CD4-positive, alpha-beta T cell (primary cell): ENCODE data around the gene CD200R1L. TPM values are rescaled to one million over a fixed set of nuclear protein-coding genes. Genes with fewer than 3 reads are reported as not detected.
A peak's percentile ranks its signal among the peaks of the same experiment; 100 is the strongest.

ENCODE experiments used
- ATAC-seq: fragments of 200-7000 bp; cut with Tn5 transposase; one replicate; pipeline ENCODE4 v1.10.0; 2022; ENCODE audit warnings: mild to moderate bottlenecking; ENCODE audit not compliant: poor library complexity
- CTCF ChIA-PET: fragments of 350-600 bp; sonication (Branson Sonifier 250); formaldehyde crosslinking; loops from one replicate; lab custom pipeline; 2021; ENCODE audit warnings: antibody characterized with exemption, inconsistent platforms; lab: Charles Lee
- POLR2A ChIA-PET: fragments of 350-600 bp; sonication (Branson Sonifier 250); formaldehyde crosslinking; loops from one replicate; lab custom pipeline; 2021; ENCODE audit warnings: antibody characterized with exemption, inconsistent platforms; lab: Charles Lee
- DNase-seq, 14 experiments: peaks; one replicate each; pipeline ENCODE4 v3.0.0-alpha.2; 2013 to 2020; ENCODE audit warnings: mixed read lengths in 2 of 14
- H3K27ac ChIP-seq, 2 donors: one replicate each; pipeline versions ENCODE4 v1.5.1 to v1.7.0; 2013; ENCODE audit warnings: low read length in 2 of 2, low read depth in 1 of 2, mild to moderate bottlenecking in 1 of 2
- H3K27me3 ChIP-seq, 2 experiments: 1 replicate in 1 of 2; 2 replicates in 1 of 2; pipeline versions ENCODE4 v1.6.1 to v1.7.0; 2013; ENCODE audit warnings: low read length in 2 of 2, control low read depth in 1 of 2, mild to moderate bottlenecking in 1 of 2, moderate library complexity in 1 of 2; ENCODE audit not compliant: insufficient read depth in 2 of 2, control insufficient read depth in 1 of 2
- H3K36me3 ChIP-seq: one replicate; pipeline ENCODE4 v1.6.1; 2013; ENCODE audit warnings: low read length, control low read depth; ENCODE audit not compliant: insufficient read depth
- H3K4me1 ChIP-seq: one replicate; pipeline ENCODE4 v1.6.1; 2013; ENCODE audit warnings: low read length, control low read depth; ENCODE audit not compliant: insufficient read depth
- H3K4me3 ChIP-seq: one replicate; pipeline ENCODE4 v1.5.1; 2013; ENCODE audit warnings: mild to moderate bottlenecking, low read length, moderate library complexity
- H3K9me3 ChIP-seq, 2 experiments: 1 replicate in 1 of 2; 2 replicates in 1 of 2; pipeline versions ENCODE4 v1.6.1 to v1.7.0; 2013; ENCODE audit warnings: low read length in 2 of 2, mild to moderate bottlenecking in 2 of 2, control low read depth in 1 of 2, moderate library complexity in 1 of 2; ENCODE audit not compliant: control insufficient read depth in 1 of 2, insufficient read depth in 1 of 2
- H3K27ac Mint-ChIP-seq: one replicate; pipeline ENCODE4 v1.8.0; 2020; ENCODE audit warnings: mixed read lengths
- H3K27me3 Mint-ChIP-seq: one replicate; pipeline ENCODE4 v1.8.0; 2021; ENCODE audit warnings: mixed read lengths
- H3K36me3 Mint-ChIP-seq: one replicate; pipeline ENCODE4 v1.8.0; 2021; ENCODE audit warnings: low read depth, mixed read lengths
- H3K4me1 Mint-ChIP-seq: one replicate; pipeline ENCODE4 v1.8.0; 2021; ENCODE audit warnings: low read depth, mixed read lengths
- H3K4me3 Mint-ChIP-seq: one replicate; pipeline ENCODE4 v1.8.0; 2020; ENCODE audit warnings: mild to moderate bottlenecking, mixed read lengths
- H3K9me3 Mint-ChIP-seq: one replicate; pipeline ENCODE4 v1.8.0; 2020; ENCODE audit warnings: mixed read lengths
- intact Hi-C, 2 experiments: fragments of 100-400 bp; cut with DNase I in 1 of 2; cut with micrococcal nuclease in 1 of 2; formaldehyde crosslinking; loops; one replicate each; pipeline versions ENCODE4 v1.15.1 to v1.9.0; 2023 to 2025; cut with DNase I, micrococcal nuclease
- total RNA-seq, 174 experiments: library from RNA in 2 of 174; stranded (reverse) in 2 of 174; gene quantifications; one replicate each; pipeline ENCODE4 v1.2.3 and lab custom pipeline; 2021 to 2026
- TF ChIP-seq, protein P1 (sequence below): fragments of 200-600 bp; IDR thresholded peaks from one replicate; pipeline ENCODE4 v1.8.0; 2022; ENCODE audit warnings: antibody characterized with exemption, mild to moderate bottlenecking

Gene CD200R1L
- total RNA-seq, 2 experiments from 2014 or later = 0.17 TPM; not detected in 1

- no peaks in the 10 kb centered on the region for H3K9me3 ChIP-seq
- TF ChIP-seq, protein P1, sequence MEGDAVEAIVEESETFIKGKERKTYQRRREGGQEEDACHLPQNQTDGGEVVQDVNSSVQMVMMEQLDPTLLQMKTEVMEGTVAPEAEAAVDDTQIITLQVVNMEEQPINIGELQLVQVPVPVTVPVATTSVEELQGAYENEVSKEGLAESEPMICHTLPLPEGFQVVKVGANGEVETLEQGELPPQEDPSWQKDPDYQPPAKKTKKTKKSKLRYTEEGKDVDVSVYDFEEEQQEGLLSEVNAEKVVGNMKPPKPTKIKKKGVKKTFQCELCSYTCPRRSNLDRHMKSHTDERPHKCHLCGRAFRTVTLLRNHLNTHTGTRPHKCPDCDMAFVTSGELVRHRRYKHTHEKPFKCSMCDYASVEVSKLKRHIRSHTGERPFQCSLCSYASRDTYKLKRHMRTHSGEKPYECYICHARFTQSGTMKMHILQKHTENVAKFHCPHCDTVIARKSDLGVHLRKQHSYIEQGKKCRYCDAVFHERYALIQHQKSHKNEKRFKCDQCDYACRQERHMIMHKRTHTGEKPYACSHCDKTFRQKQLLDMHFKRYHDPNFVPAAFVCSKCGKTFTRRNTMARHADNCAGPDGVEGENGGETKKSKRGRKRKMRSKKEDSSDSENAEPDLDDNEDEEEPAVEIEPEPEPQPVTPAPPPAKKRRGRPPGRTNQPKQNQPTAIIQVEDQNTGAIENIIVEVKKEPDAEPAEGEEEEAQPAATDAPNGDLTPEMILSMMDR = no peak
- H3K9me3 Mint-ChIP-seq = no peaks in the 10 kb centered on the region
- H3K36me3 ChIP-seq = no peaks in the 10 kb centered on the region
- CTCF ChIA-PET = interaction anchor here (1.1 kb wide), 1 partner anchor 12 kb away, joined by 3 read pairs; no protein-coding TSS in a partner anchor
- no peak overlapping the region for H3K27ac ChIP-seq
- H3K36me3 Mint-ChIP-seq = no peaks in the 10 kb centered on the region
- intact Hi-C loops = no loop called here
- no peak for DNase-seq
- H3K27me3 Mint-ChIP-seq = no peaks in the 10 kb centered on the region
- peaks cover 10% of the 10 kb centered on the region for H3K4me1 ChIP-seq
- H3K27ac Mint-ChIP-seq = no peak overlapping the region
- H3K4me3 ChIP-seq = no peak overlapping the region
- POLR2A ChIA-PET = no interaction called here
- peaks cover 40% of the 10 kb centered on the region for H3K4me1 Mint-ChIP-seq
- ATAC-seq = no peak
- no peaks in the 10 kb centered on the region for H3K27me3 ChIP-seq
- H3K4me3 Mint-ChIP-seq = no peak overlapping the region
These were observed 36.1 kb downstream of the CD200R1L start for GRCh38 chr3:112810561-112810960.

GRCh38 chr3:112808136-112808535, 38.5 kb downstream of the CD200R1L start:
- CTCF ChIA-PET = interaction anchor here (0.6 to 2.5 kb wide), 2 partner anchors 9 to 214 kb away, joined by 3 to 10 read pairs; no protein-coding TSS in a partner anchor
- H3K4me3 Mint-ChIP-seq = no peak overlapping the region
- peaks cover 41% of the 10 kb centered on the region for H3K4me1 Mint-ChIP-seq
- H3K27me3 ChIP-seq = no peaks in the 10 kb centered on the region
- H3K9me3 ChIP-seq = no peaks in the 10 kb centered on the region
- no peak overlapping the region for H3K27ac Mint-ChIP-seq
- intact Hi-C loops = no loop called here
- no peak for ATAC-seq
- H3K27me3 Mint-ChIP-seq = no peaks in the 10 kb centered on the region
- H3K4me1 ChIP-seq = peaks cover 8% of the 10 kb centered on the region
- TF ChIP-seq, protein P1 = no peak
- no peak overlapping the region for H3K4me3 ChIP-seq
- H3K27ac ChIP-seq = no peak overlapping the region
- H3K36me3 ChIP-seq = no peaks in the 10 kb centered on the region
- DNase-seq = no peak
- no peaks in the 10 kb centered on the region for H3K9me3 Mint-ChIP-seq
- no peaks in the 10 kb centered on the region for H3K36me3 Mint-ChIP-seq
- POLR2A ChIA-PET = no interaction called here

GRCh38 chr3:112807685-112808084, 39.0 kb downstream of the CD200R1L start:
- no peak overlapping the region for H3K4me3 Mint-ChIP-seq
- peaks cover 43% of the 10 kb centered on the region for H3K4me1 Mint-ChIP-seq

More at GRCh38 chr3:112807685-112808084, 39.0 kb downstream of the CD200R1L start:
- H3K27ac Mint-ChIP-seq = no peak overlapping the region
- TF ChIP-seq, protein P1 = no peak
- CTCF ChIA-PET = interaction anchor here (0.6 to 2.5 kb wide), 2 partner anchors 9 to 214 kb away, joined by 3 to 10 read pairs; no protein-coding TSS in a partner anchor
- Histone ChIP-seq H3K36me3 (no peaks in the 10 kb centered on the region), H3K4me1 (peaks cover 9% of the 10 kb centered on the region), H3K9me3 (no peaks in the 10 kb centered on the region), H3K27ac (no peak overlapping the region), H3K4me3 (no peak overlapping the region), H3K27me3 (no peaks in the 10 kb centered on the region)
- H3K36me3 Mint-ChIP-seq = no peaks in the 10 kb centered on the region
- POLR2A ChIA-PET = interaction anchor here (1.1 kb wide), 1 partner anchor 10 kb away, joined by 4 read pairs; no protein-coding TSS in a partner anchor
- intact Hi-C loops = no loop called here
- H3K27me3 Mint-ChIP-seq = no peaks in the 10 kb centered on the region
- DNase-seq (peak in 3 of 14 experiments; percentile 21 to 43 (median 27)), ATAC-seq (peak; percentile 63)
- H3K9me3 Mint-ChIP-seq = no peaks in the 10 kb centered on the region
